Calu3 (cell line): ENCODE measurements around the gene PSMD5. TPM values are rescaled to one million over a fixed set of nuclear protein-coding genes. Genes with fewer than 3 reads are reported as not detected.
A peak's percentile ranks its signal among the peaks of the same experiment; 100 is the strongest.

Experiments used
- BruUV-seq: library from RNA; stranded (reverse); fragments of 400-500 nt; replicated peaks from 2 replicates; lab custom pipeline; 2021; lab: Mats Ljungman, UMichigan
- CTCF ChIA-PET: fragments of 300-600 bp; sonication (Branson Sonifier 250); formaldehyde crosslinking; loops from one replicate; lab custom pipeline; 2022; ENCODE audit warnings: antibody characterized with exemption; lab: Charles Lee
- DNase-seq: peaks from one replicate; pipeline ENCODE4 v3.0.0; 2022
- H3K27ac Mint-ChIP-seq: one replicate; pipeline ENCODE4 v1.8.0; 2022; ENCODE audit warnings: mixed read lengths; ENCODE audit not compliant: unreplicated experiment
- H3K27me3 Mint-ChIP-seq: one replicate; pipeline ENCODE4 v1.8.0; 2022; ENCODE audit warnings: mixed read lengths; ENCODE audit not compliant: unreplicated experiment
- H3K36me3 Mint-ChIP-seq: one replicate; pipeline ENCODE4 v1.8.0; 2022; ENCODE audit warnings: mild to moderate bottlenecking, moderate library complexity, mixed read lengths; ENCODE audit not compliant: insufficient read depth, unreplicated experiment
- H3K4me1 Mint-ChIP-seq: one replicate; pipeline ENCODE4 v1.8.0; 2022; ENCODE audit warnings: mild to moderate bottlenecking, low read depth, mixed read lengths; ENCODE audit not compliant: unreplicated experiment
- H3K4me3 Mint-ChIP-seq: one replicate; pipeline ENCODE4 v1.8.0; 2022; ENCODE audit warnings: mild to moderate bottlenecking, low read depth, moderate library complexity, mixed read lengths; ENCODE audit not compliant: unreplicated experiment
- H3K9me3 Mint-ChIP-seq: one replicate; pipeline ENCODE4 v1.8.0; 2022; ENCODE audit warnings: low read depth, mixed read lengths; ENCODE audit not compliant: unreplicated experiment
- intact Hi-C: fragments of 100-400 bp; cut with micrococcal nuclease; formaldehyde crosslinking; loops from one replicate; pipeline ENCODE4 v1.10.0; 2022; ENCODE audit not compliant: unreplicated experiment
- total RNA-seq: library from RNA; stranded (reverse); gene quantifications from 2 replicates; pipeline ENCODE4 v1.2.3, GENCODE V29; 2022
- TF ChIP-seq, protein P1 (sequence below): fragments of 200-600 bp; IDR thresholded peaks from one replicate; pipeline ENCODE4 v1.8.0; 2022; ENCODE audit warnings: antibody characterized with exemption; ENCODE audit not compliant: unreplicated experiment

PSMD5 gene
- total RNA-seq, 1 experiment from 2014 or later, result 34.0 TPM

DNA sequence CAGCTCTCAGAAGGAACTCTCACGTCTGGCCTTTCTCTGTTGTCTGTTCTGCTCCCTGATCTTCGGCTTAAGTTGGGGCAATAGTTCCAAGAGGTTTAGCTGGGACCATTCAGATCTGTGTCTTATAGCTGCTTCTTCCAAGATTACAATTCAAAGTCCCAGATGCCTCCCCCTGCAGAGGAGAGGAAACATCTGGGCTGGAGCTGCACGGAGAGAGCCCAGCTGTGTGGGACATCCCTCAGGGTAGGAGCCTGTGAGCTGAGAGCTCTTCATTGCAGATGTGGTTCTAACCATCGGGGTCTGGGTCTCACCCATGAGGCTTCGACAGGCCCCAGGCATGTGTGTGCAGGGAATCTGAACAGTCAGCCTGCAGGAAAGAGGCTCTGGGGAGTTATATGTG is 43.2 kb upstream of the PSMD5 start:
- Mint-ChIP-seq H3K9me3 (no peaks in the 10 kb centered on the region), H3K4me3 (no peak overlapping the region), H3K36me3 (no peaks in the 10 kb centered on the region), H3K4me1 (peaks cover 6% of the 10 kb centered on the region), H3K27ac (no peak overlapping the region), H3K27me3 (peaks cover 11% of the 10 kb centered on the region)
- TF ChIP-seq, protein P1, sequence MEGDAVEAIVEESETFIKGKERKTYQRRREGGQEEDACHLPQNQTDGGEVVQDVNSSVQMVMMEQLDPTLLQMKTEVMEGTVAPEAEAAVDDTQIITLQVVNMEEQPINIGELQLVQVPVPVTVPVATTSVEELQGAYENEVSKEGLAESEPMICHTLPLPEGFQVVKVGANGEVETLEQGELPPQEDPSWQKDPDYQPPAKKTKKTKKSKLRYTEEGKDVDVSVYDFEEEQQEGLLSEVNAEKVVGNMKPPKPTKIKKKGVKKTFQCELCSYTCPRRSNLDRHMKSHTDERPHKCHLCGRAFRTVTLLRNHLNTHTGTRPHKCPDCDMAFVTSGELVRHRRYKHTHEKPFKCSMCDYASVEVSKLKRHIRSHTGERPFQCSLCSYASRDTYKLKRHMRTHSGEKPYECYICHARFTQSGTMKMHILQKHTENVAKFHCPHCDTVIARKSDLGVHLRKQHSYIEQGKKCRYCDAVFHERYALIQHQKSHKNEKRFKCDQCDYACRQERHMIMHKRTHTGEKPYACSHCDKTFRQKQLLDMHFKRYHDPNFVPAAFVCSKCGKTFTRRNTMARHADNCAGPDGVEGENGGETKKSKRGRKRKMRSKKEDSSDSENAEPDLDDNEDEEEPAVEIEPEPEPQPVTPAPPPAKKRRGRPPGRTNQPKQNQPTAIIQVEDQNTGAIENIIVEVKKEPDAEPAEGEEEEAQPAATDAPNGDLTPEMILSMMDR, result no peak
- no peak for DNase-seq
- no TSS peak for BruUV-seq
- intact Hi-C loops, result no loop called here
- CTCF ChIA-PET, result no interaction called here

DNA sequence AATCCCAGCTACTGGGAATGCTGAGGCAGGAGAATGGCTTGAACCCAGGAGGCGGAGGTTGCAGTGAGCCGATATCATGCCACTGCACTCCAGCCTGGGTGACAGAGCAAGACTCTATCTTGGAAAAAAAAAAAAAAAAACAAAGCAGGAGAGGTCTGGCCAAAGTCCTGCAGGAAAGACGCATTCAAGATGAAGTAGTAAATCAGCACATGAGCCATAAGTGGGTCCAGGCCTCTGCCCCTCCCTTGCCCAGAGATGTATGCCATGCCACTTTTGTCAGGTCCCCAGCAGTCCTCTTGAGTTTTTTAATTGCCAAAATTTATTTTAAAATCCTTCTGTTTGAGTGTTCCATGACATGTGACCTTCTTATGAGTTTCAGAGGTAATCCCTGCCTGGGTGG is 42.7 kb upstream of the PSMD5 start:
- no peaks in the 10 kb centered on the region for H3K9me3 Mint-ChIP-seq
- BruUV-seq, result no TSS peak
- intact Hi-C loops, result no loop called here
- H3K4me3 Mint-ChIP-seq, result no peak overlapping the region
- H3K27me3 Mint-ChIP-seq, result peaks cover 11% of the 10 kb centered on the region
- H3K36me3 Mint-ChIP-seq, result no peaks in the 10 kb centered on the region
- CTCF ChIA-PET, result interaction anchor here (0.6 kb wide), 1 partner anchor 187 kb away, joined by 5 read pairs; no protein-coding TSS in a partner anchor
- peaks cover 6% of the 10 kb centered on the region for H3K4me1 Mint-ChIP-seq
- no peak overlapping the region for H3K27ac Mint-ChIP-seq
- DNase-seq, result no peak
- TF ChIP-seq, protein P1, result no peak

DNA sequence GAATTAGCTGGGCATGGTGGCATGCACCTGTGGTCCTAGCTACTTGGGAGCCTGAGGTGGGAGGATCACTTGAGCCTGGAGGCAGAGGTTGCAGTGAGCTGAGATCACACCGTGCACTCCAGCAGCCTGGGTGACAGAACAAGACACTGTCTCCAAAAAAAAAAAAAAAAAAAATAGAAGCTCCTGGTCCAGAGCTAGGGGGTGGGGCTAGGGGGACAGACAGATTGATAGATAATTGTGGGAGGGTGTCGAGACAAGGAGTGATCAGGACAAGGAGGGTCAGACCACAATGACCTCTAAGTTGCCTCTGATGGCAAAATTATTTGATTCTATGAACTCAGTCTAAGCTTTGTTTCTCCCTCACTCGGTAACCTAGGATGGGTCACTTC is 40.9 kb upstream of the PSMD5 start:
- TF ChIP-seq, protein P1, result no peak
- H3K4me3 Mint-ChIP-seq, result no peak overlapping the region
- H3K27me3 Mint-ChIP-seq, result peaks cover 22% of the 10 kb centered on the region
- H3K4me1 Mint-ChIP-seq, result peaks cover 14% of the 10 kb centered on the region
- BruUV-seq, result no TSS peak
- H3K27ac Mint-ChIP-seq, result no peak overlapping the region
- DNase-seq, result no peak
- CTCF ChIA-PET, result interaction anchor here (0.6 kb wide), 2 partner anchors 12 to 30 kb away, joined by 3 to 4 read pairs; no protein-coding TSS in a partner anchor
- H3K36me3 Mint-ChIP-seq, result no peaks in the 10 kb centered on the region
- intact Hi-C loops, result no loop called here
- H3K9me3 Mint-ChIP-seq, result no peaks in the 10 kb centered on the region

DNA sequence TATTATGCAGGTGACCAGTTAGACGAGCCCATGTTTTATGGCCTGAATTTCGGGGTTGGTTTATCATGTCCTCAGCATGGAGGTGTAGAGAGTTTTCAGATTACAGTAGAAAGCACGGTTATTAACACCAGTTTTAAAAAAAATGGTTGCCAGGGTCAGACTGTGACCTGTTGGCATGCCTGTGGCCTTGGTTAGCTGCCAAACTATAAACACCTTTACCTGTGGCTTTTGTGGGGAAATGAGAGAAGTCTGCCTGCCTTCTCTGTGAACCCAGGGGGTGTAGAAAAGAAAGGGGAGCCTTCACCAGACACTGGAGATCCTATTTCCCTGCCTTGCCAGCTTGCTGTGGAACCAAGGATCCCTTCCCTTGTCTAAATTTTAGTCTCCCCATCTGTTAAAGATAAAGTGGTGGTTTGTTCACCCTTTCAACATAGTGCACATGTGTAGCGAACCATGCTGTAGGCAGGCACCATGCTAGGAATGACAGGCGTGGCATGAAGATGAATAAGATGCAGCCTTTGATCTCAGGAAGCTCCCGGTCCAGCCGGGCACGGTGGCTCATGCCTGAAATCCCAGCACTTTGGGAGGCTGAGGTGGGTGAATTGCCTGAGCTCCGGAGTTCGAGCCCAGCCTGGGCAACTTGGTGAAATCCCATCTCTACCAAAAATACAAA is 40.3 kb upstream of the PSMD5 start:
- Mint-ChIP-seq H3K4me3 (no peak overlapping the region), H3K27me3 (peaks cover 24% of the 10 kb centered on the region), H3K4me1 (peaks cover 20% of the 10 kb centered on the region), H3K36me3 (no peaks in the 10 kb centered on the region), H3K27ac (no peak overlapping the region), H3K9me3 (no peaks in the 10 kb centered on the region)
- DNase-seq, result peak; percentile 37
- TF ChIP-seq, protein P1, result no peak
- CTCF ChIA-PET, result no interaction called here
- intact Hi-C loops, result no loop called here
- BruUV-seq, result no TSS peak
